OCI-LY3 (cell line): ENCODE results near the gene PON3.

Experiments
- H2AFZ ChIP-seq: fragments of 200-600, 300-600 bp; shearing (Covaris generic); 2 replicates; pipeline ENCODE4 v1.6.0; 2014; ENCODE audit warnings: antibody characterized with exemption, low read depth, low read length
- H3K27ac ChIP-seq: fragments of 200-600, 300-600 bp; sonication (generic); 2 replicates; pipeline ENCODE4 v1.5.1; 2014; ENCODE audit warnings: mild to moderate bottlenecking, low read length, moderate library complexity, mixed read lengths
- H3K27me3 ChIP-seq: fragments of 200-600, 300-600 bp; sonication (generic); 2 replicates; pipeline ENCODE4 v1.6.1; 2014; ENCODE audit warnings: low read depth, low read length, mixed read lengths
- H3K36me3 ChIP-seq: fragments of 200-600, 300-600 bp; sonication (generic); replicated peaks from 2 replicates; pipeline ENCODE3; 2014; ENCODE audit warnings: low read depth, low read length, mixed read lengths
- H3K4me1 ChIP-seq: fragments of 300-600, 200-600 bp; sonication (generic); 2 replicates; pipeline ENCODE4 v1.6.1; 2014; ENCODE audit warnings: low read length, mixed read lengths
- H3K4me2 ChIP-seq: fragments of 200-600, 300-600 bp; sonication (generic); 2 replicates; pipeline ENCODE4 v1.6.1; 2014; ENCODE audit warnings: low read length, mixed read lengths
- H3K4me3 ChIP-seq: fragments of 300-600, 200-600 bp; sonication (generic); 2 replicates; pipeline ENCODE4 v1.5.1; 2014; ENCODE audit warnings: antibody characterized with exemption, mild to moderate bottlenecking, low read length, moderate library complexity
- H3K79me2 ChIP-seq: fragments of 300-600, 200-600 bp; shearing (Covaris generic); 2 replicates; pipeline ENCODE4 v1.6.1; 2014; ENCODE audit warnings: mild to moderate bottlenecking, low read length, mixed read lengths
- H3K9ac ChIP-seq: fragments of 300-600, 200-600 bp; shearing (Covaris generic); 2 replicates; pipeline ENCODE4 v1.6.0; 2014; ENCODE audit warnings: mild to moderate bottlenecking, low read length, moderate library complexity
- H3K9me3 ChIP-seq: fragments of 200-600, 300-600 bp; shearing (Covaris generic); 2 replicates; pipeline ENCODE4 v1.6.1; 2014; ENCODE audit warnings: low read length, mixed read lengths; ENCODE audit not compliant: insufficient read depth
- H4K20me1 ChIP-seq: fragments of 200-600, 300-600 bp; sonication (generic); 2 replicates; pipeline ENCODE4 v1.6.1; 2016; ENCODE audit warnings: low read length, mixed read lengths; ENCODE audit not compliant: insufficient read depth
- EZH2phosphoT487 ChIP-seq: fragments of 200-600 bp; shearing (Covaris generic); IDR thresholded peaks from 2 replicates; pipeline ENCODE4 v1.6.1; 2018; ENCODE audit warnings: antibody characterized with exemption, mixed run types, low read depth
- TF ChIP-seq, protein P1 (sequence below): fragments of 200-600, 300-600 bp; sonication (generic); IDR thresholded peaks from 2 replicates; pipeline ENCODE4 v1.5.1; 2014; ENCODE audit warnings: antibody characterized with exemption, low read length, low read depth

Gene PON3

GRCh38 chr7:95376632-95377400 lies 19.4 kb downstream of the PON3 start:
- no peak overlapping the region for H3K9ac ChIP-seq

DNA sequence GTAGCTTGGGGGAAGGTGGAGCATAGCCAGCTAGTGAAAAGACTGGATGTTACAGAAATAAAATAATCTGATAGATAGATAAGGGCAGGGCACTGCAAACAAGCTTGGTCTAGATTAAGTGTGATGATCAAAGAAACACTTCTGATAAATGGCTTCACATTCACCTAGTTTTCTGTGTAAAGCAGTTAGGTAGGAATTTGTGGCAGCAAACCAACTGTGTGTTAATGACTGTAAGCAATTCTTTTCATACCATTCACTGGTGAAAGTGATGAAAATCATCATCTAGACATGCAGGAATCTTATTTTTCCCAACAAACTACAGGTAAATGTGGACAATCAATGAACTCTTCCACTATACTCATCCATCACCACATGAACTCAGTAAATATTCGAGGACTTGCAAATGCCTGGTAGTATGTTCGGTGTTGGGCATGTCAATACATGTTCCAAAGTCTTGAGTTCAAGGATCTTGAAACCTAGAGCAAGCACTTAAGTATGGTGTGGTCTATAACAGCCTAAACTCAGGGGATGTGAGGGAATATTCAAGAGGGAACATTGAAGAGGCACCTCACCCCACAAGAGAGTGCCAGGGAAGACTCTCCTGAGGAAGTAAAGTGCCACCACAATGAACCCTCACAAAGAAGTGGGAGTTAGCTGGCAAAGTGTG lies 20.5 kb downstream of the PON3 start:
- no peak overlapping the region for H3K27ac ChIP-seq
- H2AFZ ChIP-seq, result no peak overlapping the region
- no peak for TF ChIP-seq EZH2phosphoT487
- TF ChIP-seq, protein P1, sequence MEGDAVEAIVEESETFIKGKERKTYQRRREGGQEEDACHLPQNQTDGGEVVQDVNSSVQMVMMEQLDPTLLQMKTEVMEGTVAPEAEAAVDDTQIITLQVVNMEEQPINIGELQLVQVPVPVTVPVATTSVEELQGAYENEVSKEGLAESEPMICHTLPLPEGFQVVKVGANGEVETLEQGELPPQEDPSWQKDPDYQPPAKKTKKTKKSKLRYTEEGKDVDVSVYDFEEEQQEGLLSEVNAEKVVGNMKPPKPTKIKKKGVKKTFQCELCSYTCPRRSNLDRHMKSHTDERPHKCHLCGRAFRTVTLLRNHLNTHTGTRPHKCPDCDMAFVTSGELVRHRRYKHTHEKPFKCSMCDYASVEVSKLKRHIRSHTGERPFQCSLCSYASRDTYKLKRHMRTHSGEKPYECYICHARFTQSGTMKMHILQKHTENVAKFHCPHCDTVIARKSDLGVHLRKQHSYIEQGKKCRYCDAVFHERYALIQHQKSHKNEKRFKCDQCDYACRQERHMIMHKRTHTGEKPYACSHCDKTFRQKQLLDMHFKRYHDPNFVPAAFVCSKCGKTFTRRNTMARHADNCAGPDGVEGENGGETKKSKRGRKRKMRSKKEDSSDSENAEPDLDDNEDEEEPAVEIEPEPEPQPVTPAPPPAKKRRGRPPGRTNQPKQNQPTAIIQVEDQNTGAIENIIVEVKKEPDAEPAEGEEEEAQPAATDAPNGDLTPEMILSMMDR, result no peak
- no peaks in the 10 kb centered on the region for H3K4me1 ChIP-seq
- no peaks in the 10 kb centered on the region for H3K9me3 ChIP-seq
- no peaks in the 10 kb centered on the region for H4K20me1 ChIP-seq
- H3K36me3 ChIP-seq, result no peaks in the 10 kb centered on the region
- H3K79me2 ChIP-seq, result no peaks in the 10 kb centered on the region
- H3K9ac ChIP-seq, result no peak overlapping the region
- H3K27me3 ChIP-seq, result no peaks in the 10 kb centered on the region
- no peak overlapping the region for H3K4me3 ChIP-seq
- H3K4me2 ChIP-seq, result no peak overlapping the region

More at GRCh38 chr7:95376632-95377400, 19.4 kb downstream of the PON3 start:
- Histone ChIP-seq H3K36me3 (no peaks in the 10 kb centered on the region), H3K4me1 (no peaks in the 10 kb centered on the region), H3K79me2 (no peaks in the 10 kb centered on the region), H3K4me3 (no peak overlapping the region), H2AFZ (no peak overlapping the region), H4K20me1 (no peaks in the 10 kb centered on the region), H3K27me3 (no peaks in the 10 kb centered on the region), H3K4me2 (no peak overlapping the region), H3K27ac (no peak overlapping the region), H3K9me3 (no peaks in the 10 kb centered on the region)
- TF ChIP-seq, protein P1, result no peak
- TF ChIP-seq EZH2phosphoT487, result no peak

GRCh38 chr7:95373323-95373722 lies 22.9 kb downstream of the PON3 start:
- Histone ChIP-seq H3K27ac (no peak overlapping the region), H3K4me3 (no peak overlapping the region), H3K27me3 (no peaks in the 10 kb centered on the region), H3K79me2 (no peaks in the 10 kb centered on the region), H3K36me3 (no peaks in the 10 kb centered on the region), H3K4me1 (no peaks in the 10 kb centered on the region), H4K20me1 (no peaks in the 10 kb centered on the region), H3K9me3 (no peaks in the 10 kb centered on the region), H2AFZ (no peak overlapping the region), H3K4me2 (no peak overlapping the region), H3K9ac (no peak overlapping the region)
- TF ChIP-seq, protein P1, result no peak
- no peak for TF ChIP-seq EZH2phosphoT487

GRCh38 chr7:95368235-95368634 lies 27.9 kb downstream of the PON3 start:
- Histone ChIP-seq H3K27me3 (no peaks in the 10 kb centered on the region), H3K36me3 (no peaks in the 10 kb centered on the region), H3K9me3 (no peaks in the 10 kb centered on the region), H2AFZ (no peak overlapping the region), H3K4me1 (no peaks in the 10 kb centered on the region), H3K27ac (no peak overlapping the region), H3K79me2 (no peaks in the 10 kb centered on the region), H3K9ac (no peak overlapping the region), H3K4me2 (no peak overlapping the region), H4K20me1 (no peaks in the 10 kb centered on the region), H3K4me3 (no peak overlapping the region)
- TF ChIP-seq, protein P1, result no peak
- no peak for TF ChIP-seq EZH2phosphoT487
